ENCODE results near the gene TRA2B.

The TRA2B gene

DNA sequence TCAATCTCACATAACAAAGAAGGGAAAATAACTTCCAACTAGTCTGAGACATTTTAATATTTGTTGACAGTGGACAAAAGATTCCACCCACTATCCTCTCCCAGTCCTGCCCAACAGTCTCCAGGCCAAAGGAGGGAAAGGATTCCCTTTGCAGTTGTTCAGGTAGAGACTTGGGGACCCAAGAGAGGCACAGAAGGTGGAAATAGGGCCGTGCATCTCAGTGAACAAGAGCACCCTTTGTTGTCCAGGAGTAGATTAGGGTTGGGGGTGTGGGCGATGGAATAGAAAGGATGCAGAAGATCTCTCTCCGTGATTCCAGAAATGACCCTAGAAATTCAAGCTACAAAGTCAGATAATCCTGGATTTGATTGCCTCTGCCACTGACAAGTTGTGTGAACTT, 44.8 kb upstream of the TRA2B start:
- H3K27me3 ChIP-seq (ENCODE audit: control insufficient read depth, insufficient read depth, low read length) = no peaks in the 10 kb centered on the region
- no peak overlapping the region for H3K27ac ChIP-seq
- TF ChIP-seq, protein P1, sequence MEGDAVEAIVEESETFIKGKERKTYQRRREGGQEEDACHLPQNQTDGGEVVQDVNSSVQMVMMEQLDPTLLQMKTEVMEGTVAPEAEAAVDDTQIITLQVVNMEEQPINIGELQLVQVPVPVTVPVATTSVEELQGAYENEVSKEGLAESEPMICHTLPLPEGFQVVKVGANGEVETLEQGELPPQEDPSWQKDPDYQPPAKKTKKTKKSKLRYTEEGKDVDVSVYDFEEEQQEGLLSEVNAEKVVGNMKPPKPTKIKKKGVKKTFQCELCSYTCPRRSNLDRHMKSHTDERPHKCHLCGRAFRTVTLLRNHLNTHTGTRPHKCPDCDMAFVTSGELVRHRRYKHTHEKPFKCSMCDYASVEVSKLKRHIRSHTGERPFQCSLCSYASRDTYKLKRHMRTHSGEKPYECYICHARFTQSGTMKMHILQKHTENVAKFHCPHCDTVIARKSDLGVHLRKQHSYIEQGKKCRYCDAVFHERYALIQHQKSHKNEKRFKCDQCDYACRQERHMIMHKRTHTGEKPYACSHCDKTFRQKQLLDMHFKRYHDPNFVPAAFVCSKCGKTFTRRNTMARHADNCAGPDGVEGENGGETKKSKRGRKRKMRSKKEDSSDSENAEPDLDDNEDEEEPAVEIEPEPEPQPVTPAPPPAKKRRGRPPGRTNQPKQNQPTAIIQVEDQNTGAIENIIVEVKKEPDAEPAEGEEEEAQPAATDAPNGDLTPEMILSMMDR (IDR thresholded peaks at IDR 0.05) = no peak

DNA sequence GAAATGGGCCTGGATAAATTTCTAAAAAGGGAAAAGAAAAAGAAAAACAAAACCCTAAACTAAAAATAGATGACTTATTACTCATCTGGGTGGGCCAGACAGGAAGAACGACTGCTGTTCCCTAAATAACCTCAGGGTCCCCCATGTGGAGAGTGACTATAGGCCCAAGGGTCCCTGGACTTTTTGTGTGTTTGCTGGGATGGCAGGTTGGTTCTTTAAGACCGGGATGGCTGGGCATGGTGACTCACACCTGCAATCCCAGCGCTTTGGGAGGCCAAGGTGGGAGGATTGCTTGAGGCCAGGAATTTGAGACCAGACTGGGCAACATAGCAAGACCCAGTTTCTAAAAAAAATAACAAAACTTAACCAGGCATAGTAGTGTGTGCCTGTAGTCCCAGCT, 43.8 kb upstream of the TRA2B start:
- no peaks in the 10 kb centered on the region for H3K4me1 ChIP-seq
- TF ChIP-seq, protein P1 (IDR thresholded peaks at IDR 0.05) = no peak
- H3K4me2 ChIP-seq (ENCODE audit: low read length) = no peak overlapping the region
- no peaks in the 10 kb centered on the region for H3K27me3 ChIP-seq (ENCODE audit: control insufficient read depth, insufficient read depth, low read length)
- no peak overlapping the region for H3K4me3 ChIP-seq (ENCODE audit: low read depth, low read length)
- H3K9me3 ChIP-seq (ENCODE audit: control insufficient read depth, low read length) = no peaks in the 10 kb centered on the region
- no peaks in the 10 kb centered on the region for H3K79me2 ChIP-seq
- H2AFZ ChIP-seq = no peak overlapping the region
- no peaks in the 10 kb centered on the region for H3K36me3 ChIP-seq (ENCODE audit: control insufficient read depth, insufficient read depth, low read length)
- no peak overlapping the region for H3K9ac ChIP-seq
- H3K27ac ChIP-seq = no peak overlapping the region

More for the DNA sequence above, 44.8 kb upstream of the TRA2B start:
- H3K4me2 ChIP-seq (ENCODE audit: low read length) = no peak overlapping the region
- H3K36me3 ChIP-seq (ENCODE audit: control insufficient read depth, insufficient read depth, low read length) = no peaks in the 10 kb centered on the region
- H3K4me3 ChIP-seq (ENCODE audit: low read depth, low read length) = no peak overlapping the region
- H3K9ac ChIP-seq = no peak overlapping the region
- no peak overlapping the region for H2AFZ ChIP-seq
- no peaks in the 10 kb centered on the region for H3K9me3 ChIP-seq (ENCODE audit: control insufficient read depth, low read length)
- no peaks in the 10 kb centered on the region for H3K4me1 ChIP-seq
- H3K79me2 ChIP-seq = no peaks in the 10 kb centered on the region

DNA sequence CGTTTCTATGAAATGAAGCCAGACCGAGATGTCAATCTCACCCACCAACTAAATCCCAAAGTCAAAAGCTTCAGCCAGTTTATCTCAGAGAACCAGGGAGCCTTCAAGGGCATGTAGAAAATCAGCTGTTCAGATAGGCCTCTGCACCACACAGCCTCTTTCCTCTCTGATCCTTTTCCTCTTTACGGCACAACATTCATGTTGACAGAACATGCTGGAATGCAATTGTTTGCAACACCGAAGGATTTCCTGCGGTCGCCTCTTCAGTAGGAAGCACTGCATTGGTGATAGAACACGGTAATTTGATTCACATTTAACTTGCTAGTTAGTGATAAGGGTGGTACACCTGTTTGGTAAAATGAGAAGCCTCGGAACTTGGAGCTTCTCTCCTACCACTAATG, 41.9 kb upstream of the TRA2B start:
- no peaks in the 10 kb centered on the region for H3K36me3 ChIP-seq (ENCODE audit: control insufficient read depth, insufficient read depth, low read length)
- no peak overlapping the region for H2AFZ ChIP-seq
- H3K79me2 ChIP-seq = no peaks in the 10 kb centered on the region
- no peak overlapping the region for H3K9ac ChIP-seq
- H3K4me2 ChIP-seq (ENCODE audit: low read length) = no peak overlapping the region
- TF ChIP-seq, protein P1 (IDR thresholded peaks at IDR 0.05) = no peak
- no peaks in the 10 kb centered on the region for H3K4me1 ChIP-seq
- H3K27me3 ChIP-seq (ENCODE audit: control insufficient read depth, insufficient read depth, low read length) = no peaks in the 10 kb centered on the region
- H3K4me3 ChIP-seq (ENCODE audit: low read depth, low read length) = no peak overlapping the region
- H3K27ac ChIP-seq = no peak overlapping the region
- no peaks in the 10 kb centered on the region for H3K9me3 ChIP-seq (ENCODE audit: control insufficient read depth, low read length)

DNA sequence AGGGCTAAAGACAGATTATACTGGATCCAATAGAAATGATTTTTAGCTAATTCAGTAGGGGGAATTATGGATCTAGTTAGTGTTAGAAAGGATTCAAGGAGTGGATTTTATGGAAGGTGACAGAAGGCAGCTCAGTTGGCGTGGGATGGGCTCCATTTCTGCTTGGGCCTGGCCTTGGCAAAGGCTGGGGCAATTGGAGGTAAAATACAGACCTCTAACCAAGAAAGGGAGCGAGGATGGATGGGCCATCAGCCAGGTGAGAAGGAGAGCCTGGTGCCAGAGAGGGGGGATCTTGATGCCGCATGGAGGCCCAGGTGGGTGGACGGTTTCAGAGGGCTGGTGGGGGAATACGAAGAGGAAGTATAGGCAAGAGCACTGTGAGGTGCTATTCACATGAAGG, 40.7 kb upstream of the TRA2B start:
- Histone ChIP-seq H3K27ac (no peak overlapping the region), H2AFZ (no peak overlapping the region), H3K9ac (no peak overlapping the region), H3K9me3 (ENCODE audit: control insufficient read depth, low read length) (no peaks in the 10 kb centered on the region), H3K36me3 (ENCODE audit: control insufficient read depth, insufficient read depth, low read length) (no peaks in the 10 kb centered on the region), H3K27me3 (ENCODE audit: control insufficient read depth, insufficient read depth, low read length) (no peaks in the 10 kb centered on the region), H3K79me2 (no peaks in the 10 kb centered on the region), H3K4me1 (no peaks in the 10 kb centered on the region), H3K4me2 (ENCODE audit: low read length) (no peak overlapping the region), H3K4me3 (ENCODE audit: low read depth, low read length) (no peak overlapping the region)
- TF ChIP-seq, protein P1 (IDR thresholded peaks at IDR 0.05) = no peak

DNA sequence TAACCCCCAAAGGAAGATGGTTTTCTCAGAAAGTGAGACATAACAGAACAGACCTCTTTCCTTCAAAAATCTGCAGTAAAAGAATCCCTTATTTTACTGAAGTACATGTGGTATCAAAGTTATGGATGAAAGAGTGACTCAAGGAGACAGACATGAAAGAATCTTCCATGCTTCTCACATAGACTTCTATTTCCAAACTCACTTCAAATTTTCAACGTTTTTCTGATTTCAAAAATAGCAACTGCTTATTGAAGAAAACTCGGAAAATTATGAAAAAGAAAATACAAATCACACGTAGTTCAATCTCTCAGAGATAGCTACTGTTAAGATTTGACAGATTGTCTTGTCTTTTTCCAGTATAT, 39.8 kb upstream of the TRA2B start:
- Histone ChIP-seq H3K36me3 (ENCODE audit: control insufficient read depth, insufficient read depth, low read length) (no peaks in the 10 kb centered on the region), H3K9me3 (ENCODE audit: control insufficient read depth, low read length) (no peaks in the 10 kb centered on the region), H3K4me2 (ENCODE audit: low read length) (no peak overlapping the region), H3K27ac (no peak overlapping the region), H3K27me3 (ENCODE audit: control insufficient read depth, insufficient read depth, low read length) (no peaks in the 10 kb centered on the region), H2AFZ (no peak overlapping the region), H3K9ac (no peak overlapping the region), H3K4me3 (ENCODE audit: low read depth, low read length) (no peak overlapping the region), H3K79me2 (no peaks in the 10 kb centered on the region), H3K4me1 (no peaks in the 10 kb centered on the region)
- TF ChIP-seq, protein P1 (IDR thresholded peaks at IDR 0.05) = no peak
